GM23338 (cell line): ENCODE data around the gene RPS6KA3. TPM values are rescaled to one million over a fixed set of nuclear protein-coding genes. Genes with fewer than 3 reads are reported as not detected.

Experiments
- ATAC-seq: fragments of 200-7000 bp; cut with Tn5 transposase; 3 replicates; pipeline ENCODE4 v1.9.1; 2020
- DNase-seq: peaks from one replicate; pipeline ENCODE4 v3.0.0-alpha.2; 2015; ENCODE audit warnings: low spot score
- H2AFZ ChIP-seq: fragments of 200-600 bp; sonication (generic); 2 replicates; pipeline ENCODE4 v1.8.0; 2016; ENCODE audit warnings: antibody characterized with exemption, mild to moderate bottlenecking, moderate library complexity
- H3F3A ChIP-seq: fragments of 200-600 bp; sonication (generic); replicated peaks from 2 replicates; pipeline ENCODE4 v1.8.0; 2017; ENCODE audit warnings: antibody characterized with exemption, mixed run types, low read depth
- H3K27ac ChIP-seq: fragments of 200-600 bp; sonication (generic); 2 replicates; pipeline ENCODE4 v1.6.1; 2016; ENCODE audit warnings: low read depth
- H3K27me3 ChIP-seq: fragments of 200-600 bp; sonication (generic); 2 replicates; pipeline ENCODE4 v1.8.0; 2016; ENCODE audit warnings: mild to moderate bottlenecking, mixed run types, moderate library complexity; ENCODE audit not compliant: insufficient read depth
- H3K36me3 ChIP-seq: fragments of 200-600 bp; sonication (generic); 2 replicates; pipeline ENCODE4 v1.8.0; 2016; ENCODE audit warnings: mild to moderate bottlenecking; ENCODE audit not compliant: insufficient read depth
- H3K4me1 ChIP-seq: fragments of 200-600 bp; sonication (generic); 2 replicates; pipeline ENCODE4 v1.8.0; 2016; ENCODE audit warnings: mild to moderate bottlenecking, moderate library complexity; ENCODE audit not compliant: insufficient read depth
- H3K4me2 ChIP-seq: fragments of 200-600 bp; sonication (generic); 2 replicates; pipeline ENCODE4 v1.7.1; 2017; ENCODE audit warnings: mixed run types
- H3K4me3 ChIP-seq: fragments of 200-600 bp; sonication (generic); 2 replicates; pipeline ENCODE4 v1.6.1; 2016; ENCODE audit warnings: mixed run types
- H3K79me2 ChIP-seq: fragments of 200-600 bp; sonication (generic); replicated peaks from 2 replicates; pipeline ENCODE4 v1.8.0; 2017; ENCODE audit warnings: mild to moderate bottlenecking; ENCODE audit not compliant: insufficient read depth
- H3K9me2 ChIP-seq: fragments of 200-600 bp; sonication (generic); 2 replicates; pipeline ENCODE4 v1.8.0; 2017; ENCODE audit not compliant: insufficient read depth
- H4K20me1 ChIP-seq: fragments of 200-600 bp; sonication (generic); replicated peaks from 2 replicates; pipeline ENCODE4 v1.8.0; 2017; ENCODE audit warnings: mild to moderate bottlenecking; ENCODE audit not compliant: insufficient read depth
- H3K27ac Mint-ChIP-seq: 2 replicates; pipeline ENCODE4 v1.8.0; 2020; ENCODE audit warnings: inconsistent platforms, mild to moderate bottlenecking, moderate library complexity, mixed read lengths
- H3K27me3 Mint-ChIP-seq: 3 replicates; pipeline ENCODE4 v1.8.0; 2022; ENCODE audit warnings: low read depth, mild to moderate bottlenecking, moderate library complexity, mixed read lengths, inconsistent platforms; ENCODE audit not compliant: insufficient read depth, poor library complexity
- H3K36me3 Mint-ChIP-seq: 3 replicates; pipeline ENCODE4 v1.8.0; 2021; ENCODE audit warnings: low read depth, mild to moderate bottlenecking, inconsistent platforms, moderate library complexity, mixed read lengths
- H3K4me1 Mint-ChIP-seq: 3 replicates; pipeline ENCODE4 v1.8.0; 2020; ENCODE audit warnings: mild to moderate bottlenecking, inconsistent platforms, mixed read lengths
- H3K4me3 Mint-ChIP-seq: 3 replicates; pipeline ENCODE4 v1.8.0; 2021; ENCODE audit warnings: moderate library complexity, mild to moderate bottlenecking, inconsistent platforms, mixed read lengths
- H3K9me3 Mint-ChIP-seq: 3 replicates; pipeline ENCODE4 v1.8.0; 2020; ENCODE audit warnings: moderate library complexity, mild to moderate bottlenecking, inconsistent platforms, mixed read lengths
- CREB1 ChIP-seq: fragments of 250-450 bp; sonication (Bioruptor Pico); IDR thresholded peaks from 2 replicates; pipeline ENCODE4 v1.5.0; 2020; ENCODE audit warnings: low read depth, mild to moderate bottlenecking, moderate library complexity
- EZH2 ChIP-seq: fragments of 200-600 bp; sonication (generic); IDR thresholded peaks from one replicate; pipeline ENCODE4 v1.8.0; 2017; ENCODE audit warnings: antibody characterized with exemption, mild to moderate bottlenecking, low read depth; ENCODE audit not compliant: unreplicated experiment
- EZH2phosphoT487 ChIP-seq: fragments of 200-600 bp; sonication (generic); IDR thresholded peaks from one replicate; pipeline ENCODE4 v1.8.1; 2018; ENCODE audit warnings: antibody characterized with exemption; ENCODE audit not compliant: unreplicated experiment
- JUNB ChIP-seq: IDR thresholded peaks from one replicate; pipeline ENCODE4 v1.6.1; 2016; ENCODE audit warnings: antibody characterized with exemption; ENCODE audit not compliant: unreplicated experiment
- NANOG ChIP-seq: IDR thresholded peaks from 2 replicates; pipeline ENCODE4 v1.6.1; 2016; ENCODE audit warnings: antibody characterized with exemption, borderline replicate concordance
- POLR2AphosphoS5 ChIP-seq: IDR thresholded peaks from 2 replicates; pipeline ENCODE4 v1.6.1; 2016; ENCODE audit warnings: antibody characterized with exemption, low read depth
- REST ChIP-seq: IDR thresholded peaks from one replicate; pipeline ENCODE4 v1.6.1; 2018; ENCODE audit warnings: antibody characterized with exemption; ENCODE audit not compliant: unreplicated experiment
- STAT1 ChIP-seq: IDR thresholded peaks from one replicate; pipeline ENCODE4 v1.6.1; 2016; ENCODE audit warnings: antibody characterized with exemption; ENCODE audit not compliant: unreplicated experiment
- ZNF331 ChIP-seq: fragments of 250-450 bp; sonication (Bioruptor Pico); IDR thresholded peaks from 2 replicates; pipeline ENCODE4 v1.5.0; 2020; ENCODE audit warnings: low read depth, mild to moderate bottlenecking, moderate library complexity
- polyA plus RNA-seq: library from polyadenylated mRNA; unstranded; fragments of >200 nt; fragmentation: Nextera tagmentation; extraction: Ambion mirVana; gene quantifications from 2 replicates; pipeline ENCODE4 v1.2.1, GENCODE V29; 2016
- total RNA-seq: library from RNA; depleted of rRNA; stranded (reverse); fragments of >200 nt; shearing (Covaris generic); gene quantifications from 2 replicates; pipeline ENCODE4 v1.2.3, GENCODE V29; 2014
- TF ChIP-seq, protein P1 (sequence below), 2 experiments: fragments of 200-600 bp in 1 of 2; sonication (generic) in 1 of 2; conservative IDR thresholded peaks; 2 replicates each; pipeline versions ENCODE4 v1.5.1 to v1.6.1; 2016 to 2017; ENCODE audit warnings: antibody characterized with exemption in 2 of 2, low read depth in 2 of 2, mild to moderate bottlenecking in 2 of 2, moderate library complexity in 1 of 2

The RPS6KA3 gene
- total and polyA plus RNA-seq, 2 experiments from 2014 or later = 3.2 to 12.2 TPM

DNA sequence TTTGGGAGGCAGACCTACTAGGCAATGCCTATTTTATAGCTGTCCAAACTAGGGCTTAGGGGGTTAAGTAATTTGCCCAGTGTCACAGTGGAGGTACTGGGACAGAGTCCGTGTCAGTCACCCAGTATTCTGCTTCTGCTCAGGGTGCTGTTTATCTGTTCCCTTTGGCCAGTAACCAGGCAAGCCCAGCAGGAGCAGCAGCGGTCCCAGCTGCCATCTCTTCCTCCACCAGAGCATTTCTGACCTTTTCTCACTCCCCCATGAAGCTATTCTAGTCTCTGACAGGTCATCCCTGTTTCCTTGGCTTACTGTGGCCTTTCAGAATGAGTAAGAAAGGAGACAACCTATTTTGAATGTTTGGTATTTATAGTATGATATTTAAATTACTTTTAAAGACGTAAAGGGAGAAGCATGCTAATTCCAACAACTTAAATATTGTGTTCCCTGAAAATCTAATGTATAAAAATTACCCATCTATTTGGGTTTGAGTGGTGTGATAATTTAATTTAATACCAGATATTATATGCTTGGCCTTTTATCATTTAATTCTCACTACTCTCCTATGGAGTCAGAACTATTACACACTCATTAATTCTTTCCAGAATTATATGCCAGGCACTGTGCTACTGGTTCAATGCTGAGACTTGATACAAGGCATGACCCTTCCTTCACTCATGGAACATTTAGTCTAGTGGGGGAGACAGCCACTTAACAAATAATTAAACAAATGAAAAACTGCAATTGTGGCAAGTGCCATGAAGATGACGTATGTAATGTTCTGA lies 60.6 kb downstream of the RPS6KA3 start:
- Histone ChIP-seq H3K4me1 (no peaks in the 10 kb centered on the region), H3K36me3 (no peaks in the 10 kb centered on the region), H3K9me2 (no peaks in the 10 kb centered on the region), H3K4me3 (no peak overlapping the region), H3K79me2 (no peaks in the 10 kb centered on the region), H3K4me2 (no peak overlapping the region), H3F3A (no peaks in the 10 kb centered on the region), H4K20me1 (no peaks in the 10 kb centered on the region), H3K27ac (no peak overlapping the region), H3K27me3 (no peaks in the 10 kb centered on the region), H2AFZ (no peak overlapping the region)
- Mint-ChIP-seq H3K27ac (no peak overlapping the region), H3K27me3 (no peaks in the 10 kb centered on the region), H3K4me3 (no peak overlapping the region), H3K9me3 (no peaks in the 10 kb centered on the region; the same call in 2 of the 3 replicates), H3K4me1 (peaks cover 7% of the 10 kb centered on the region), H3K36me3 (peaks cover 17% of the 10 kb centered on the region; the same call in 2 of the 3 replicates)
- no peak for ATAC-seq
- TF ChIP-seq STAT1 = no peak
- no peak for TF ChIP-seq POLR2AphosphoS5
- TF ChIP-seq REST = no peak
- TF ChIP-seq ZNF331 = no peak
- TF ChIP-seq, protein P1, sequence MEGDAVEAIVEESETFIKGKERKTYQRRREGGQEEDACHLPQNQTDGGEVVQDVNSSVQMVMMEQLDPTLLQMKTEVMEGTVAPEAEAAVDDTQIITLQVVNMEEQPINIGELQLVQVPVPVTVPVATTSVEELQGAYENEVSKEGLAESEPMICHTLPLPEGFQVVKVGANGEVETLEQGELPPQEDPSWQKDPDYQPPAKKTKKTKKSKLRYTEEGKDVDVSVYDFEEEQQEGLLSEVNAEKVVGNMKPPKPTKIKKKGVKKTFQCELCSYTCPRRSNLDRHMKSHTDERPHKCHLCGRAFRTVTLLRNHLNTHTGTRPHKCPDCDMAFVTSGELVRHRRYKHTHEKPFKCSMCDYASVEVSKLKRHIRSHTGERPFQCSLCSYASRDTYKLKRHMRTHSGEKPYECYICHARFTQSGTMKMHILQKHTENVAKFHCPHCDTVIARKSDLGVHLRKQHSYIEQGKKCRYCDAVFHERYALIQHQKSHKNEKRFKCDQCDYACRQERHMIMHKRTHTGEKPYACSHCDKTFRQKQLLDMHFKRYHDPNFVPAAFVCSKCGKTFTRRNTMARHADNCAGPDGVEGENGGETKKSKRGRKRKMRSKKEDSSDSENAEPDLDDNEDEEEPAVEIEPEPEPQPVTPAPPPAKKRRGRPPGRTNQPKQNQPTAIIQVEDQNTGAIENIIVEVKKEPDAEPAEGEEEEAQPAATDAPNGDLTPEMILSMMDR (conservative IDR thresholded peaks at IDR 0.05; ENCODE audit: low read depth in 2 of 2) = no peak
- TF ChIP-seq CREB1 (CRISPR knock-in tag) = no peak
- TF ChIP-seq NANOG = no peak
- TF ChIP-seq EZH2 = no peak
- no peak for TF ChIP-seq JUNB
- TF ChIP-seq EZH2phosphoT487 = no peak
- DNase-seq = no peak

- H3K9me3 Mint-ChIP-seq = no peaks in the 10 kb centered on the region; the same call in 2 of the 3 replicates
- no peak overlapping the region for H3K4me2 ChIP-seq
- no peak overlapping the region for H2AFZ ChIP-seq
- TF ChIP-seq EZH2 (no peak), STAT1 (no peak), EZH2phosphoT487 (no peak), JUNB (no peak)
Observed at GRCh38 chrX:20204351-20204750, 62.4 kb downstream of the RPS6KA3 start.

More at GRCh38 chrX:20204351-20204750, 62.4 kb downstream of the RPS6KA3 start:
- peaks cover 17% of the 10 kb centered on the region; the same call in 2 of the 3 replicates for H3K36me3 Mint-ChIP-seq
- Histone ChIP-seq H3K27ac (no peak overlapping the region), H3K27me3 (no peaks in the 10 kb centered on the region), H3K9me2 (no peaks in the 10 kb centered on the region), H4K20me1 (no peaks in the 10 kb centered on the region), H3K4me3 (no peak overlapping the region), H3K4me1 (no peaks in the 10 kb centered on the region), H3F3A (no peaks in the 10 kb centered on the region), H3K79me2 (no peaks in the 10 kb centered on the region), H3K36me3 (no peaks in the 10 kb centered on the region)
- no peaks in the 10 kb centered on the region for H3K4me1 Mint-ChIP-seq
- DNase-seq (no peak), ATAC-seq (no peak)
- no peaks in the 10 kb centered on the region for H3K27me3 Mint-ChIP-seq
- H3K27ac Mint-ChIP-seq = no peak overlapping the region
- H3K4me3 Mint-ChIP-seq = no peak overlapping the region
